GM23338 (cell line): ENCODE measurements around the gene CERS2. TPM values are rescaled to one million over a fixed set of nuclear protein-coding genes. Genes with fewer than 3 reads are reported as not detected.

Experiments
- ATAC-seq: fragments of 200-7000 bp; cut with Tn5 transposase; 3 replicates; pipeline ENCODE4 v1.9.1; 2020
- DNase-seq: peaks from one replicate; pipeline ENCODE4 v3.0.0-alpha.2; 2015; ENCODE audit warnings: low spot score
- H2AFZ ChIP-seq: fragments of 200-600 bp; sonication (generic); 2 replicates; pipeline ENCODE4 v1.8.0; 2016; ENCODE audit warnings: antibody characterized with exemption, mild to moderate bottlenecking, moderate library complexity
- H3F3A ChIP-seq: fragments of 200-600 bp; sonication (generic); replicated peaks from 2 replicates; pipeline ENCODE4 v1.8.0; 2017; ENCODE audit warnings: antibody characterized with exemption, mixed run types, low read depth
- H3K27ac ChIP-seq: fragments of 200-600 bp; sonication (generic); 2 replicates; pipeline ENCODE4 v1.6.1; 2016; ENCODE audit warnings: low read depth
- H3K27me3 ChIP-seq: fragments of 200-600 bp; sonication (generic); 2 replicates; pipeline ENCODE4 v1.8.0; 2016; ENCODE audit warnings: mild to moderate bottlenecking, mixed run types, moderate library complexity; ENCODE audit not compliant: insufficient read depth
- H3K36me3 ChIP-seq: fragments of 200-600 bp; sonication (generic); 2 replicates; pipeline ENCODE4 v1.8.0; 2016; ENCODE audit warnings: mild to moderate bottlenecking; ENCODE audit not compliant: insufficient read depth
- H3K4me1 ChIP-seq: fragments of 200-600 bp; sonication (generic); 2 replicates; pipeline ENCODE4 v1.8.0; 2016; ENCODE audit warnings: mild to moderate bottlenecking, moderate library complexity; ENCODE audit not compliant: insufficient read depth
- H3K4me2 ChIP-seq: fragments of 200-600 bp; sonication (generic); 2 replicates; pipeline ENCODE4 v1.7.1; 2017; ENCODE audit warnings: mixed run types
- H3K4me3 ChIP-seq: fragments of 200-600 bp; sonication (generic); 2 replicates; pipeline ENCODE4 v1.6.1; 2016; ENCODE audit warnings: mixed run types
- H3K79me2 ChIP-seq: fragments of 200-600 bp; sonication (generic); replicated peaks from 2 replicates; pipeline ENCODE4 v1.8.0; 2017; ENCODE audit warnings: mild to moderate bottlenecking; ENCODE audit not compliant: insufficient read depth
- H3K9me2 ChIP-seq: fragments of 200-600 bp; sonication (generic); 2 replicates; pipeline ENCODE4 v1.8.0; 2017; ENCODE audit not compliant: insufficient read depth
- H4K20me1 ChIP-seq: fragments of 200-600 bp; sonication (generic); replicated peaks from 2 replicates; pipeline ENCODE4 v1.8.0; 2017; ENCODE audit warnings: mild to moderate bottlenecking; ENCODE audit not compliant: insufficient read depth
- H3K27ac Mint-ChIP-seq: 2 replicates; pipeline ENCODE4 v1.8.0; 2020; ENCODE audit warnings: inconsistent platforms, mild to moderate bottlenecking, moderate library complexity, mixed read lengths
- H3K27me3 Mint-ChIP-seq: 3 replicates; pipeline ENCODE4 v1.8.0; 2022; ENCODE audit warnings: low read depth, mild to moderate bottlenecking, moderate library complexity, mixed read lengths, inconsistent platforms; ENCODE audit not compliant: insufficient read depth, poor library complexity
- H3K36me3 Mint-ChIP-seq: 3 replicates; pipeline ENCODE4 v1.8.0; 2021; ENCODE audit warnings: low read depth, mild to moderate bottlenecking, inconsistent platforms, moderate library complexity, mixed read lengths
- H3K4me1 Mint-ChIP-seq: 3 replicates; pipeline ENCODE4 v1.8.0; 2020; ENCODE audit warnings: mild to moderate bottlenecking, inconsistent platforms, mixed read lengths
- H3K4me3 Mint-ChIP-seq: 3 replicates; pipeline ENCODE4 v1.8.0; 2021; ENCODE audit warnings: moderate library complexity, mild to moderate bottlenecking, inconsistent platforms, mixed read lengths
- H3K9me3 Mint-ChIP-seq: 3 replicates; pipeline ENCODE4 v1.8.0; 2020; ENCODE audit warnings: moderate library complexity, mild to moderate bottlenecking, inconsistent platforms, mixed read lengths
- CREB1 ChIP-seq: fragments of 250-450 bp; sonication (Bioruptor Pico); IDR thresholded peaks from 2 replicates; pipeline ENCODE4 v1.5.0; 2020; ENCODE audit warnings: low read depth, mild to moderate bottlenecking, moderate library complexity
- CTCF ChIP-seq, 2 experiments: fragments of 200-600 bp in 1 of 2; sonication (generic) in 1 of 2; conservative IDR thresholded peaks; 2 replicates each; pipeline versions ENCODE4 v1.5.1 to v1.6.1; 2016 to 2017; ENCODE audit warnings: antibody characterized with exemption in 2 of 2, low read depth in 2 of 2, mild to moderate bottlenecking in 2 of 2, moderate library complexity in 1 of 2
- ETS1 ChIP-seq: IDR thresholded peaks from 2 replicates; pipeline ENCODE4 v1.6.1; 2016; ENCODE audit warnings: antibody characterized with exemption
- EZH2 ChIP-seq: fragments of 200-600 bp; sonication (generic); IDR thresholded peaks from one replicate; pipeline ENCODE4 v1.8.0; 2017; ENCODE audit warnings: antibody characterized with exemption, mild to moderate bottlenecking, low read depth; ENCODE audit not compliant: unreplicated experiment
- EZH2phosphoT487 ChIP-seq: fragments of 200-600 bp; sonication (generic); IDR thresholded peaks from one replicate; pipeline ENCODE4 v1.8.1; 2018; ENCODE audit warnings: antibody characterized with exemption; ENCODE audit not compliant: unreplicated experiment
- JUNB ChIP-seq: IDR thresholded peaks from one replicate; pipeline ENCODE4 v1.6.1; 2016; ENCODE audit warnings: antibody characterized with exemption; ENCODE audit not compliant: unreplicated experiment
- NANOG ChIP-seq: IDR thresholded peaks from 2 replicates; pipeline ENCODE4 v1.6.1; 2016; ENCODE audit warnings: antibody characterized with exemption, borderline replicate concordance
- POLR2AphosphoS5 ChIP-seq: IDR thresholded peaks from 2 replicates; pipeline ENCODE4 v1.6.1; 2016; ENCODE audit warnings: antibody characterized with exemption, low read depth
- REST ChIP-seq: IDR thresholded peaks from one replicate; pipeline ENCODE4 v1.6.1; 2018; ENCODE audit warnings: antibody characterized with exemption; ENCODE audit not compliant: unreplicated experiment
- STAT1 ChIP-seq: IDR thresholded peaks from one replicate; pipeline ENCODE4 v1.6.1; 2016; ENCODE audit warnings: antibody characterized with exemption; ENCODE audit not compliant: unreplicated experiment
- ZNF114 ChIP-seq: fragments of 250-450 bp; sonication (Bioruptor Pico); IDR thresholded peaks from 2 replicates; pipeline ENCODE4 v1.5.0; 2020; ENCODE audit warnings: mild to moderate bottlenecking, moderate library complexity
- ZNF331 ChIP-seq: fragments of 250-450 bp; sonication (Bioruptor Pico); IDR thresholded peaks from 2 replicates; pipeline ENCODE4 v1.5.0; 2020; ENCODE audit warnings: low read depth, mild to moderate bottlenecking, moderate library complexity
- ZNF462 ChIP-seq: fragments of 250-450 bp; sonication (Bioruptor Pico); IDR thresholded peaks from 2 replicates; pipeline ENCODE4 v1.5.0; 2020; ENCODE audit warnings: mild to moderate bottlenecking, moderate library complexity
- polyA plus RNA-seq: library from polyadenylated mRNA; unstranded; fragments of >200 nt; fragmentation: Nextera tagmentation; extraction: Ambion mirVana; gene quantifications from 2 replicates; pipeline ENCODE4 v1.2.1, GENCODE V29; 2016
- total RNA-seq: library from RNA; depleted of rRNA; stranded (reverse); fragments of >200 nt; shearing (Covaris generic); gene quantifications from 2 replicates; pipeline ENCODE4 v1.2.3, GENCODE V29; 2014

The CERS2 gene
- total and polyA plus RNA-seq, 2 experiments from 2014 or later: 83.3 to 120 TPM

- TF ChIP-seq POLR2AphosphoS5: no peak
- TF ChIP-seq REST: no peak
- no peak for TF ChIP-seq STAT1
- no peak for TF ChIP-seq CTCF (conservative IDR thresholded peaks at IDR 0.05; ENCODE audit: low read depth in 2 of 2)
- no peak for TF ChIP-seq ZNF462 (CRISPR knock-in tag)
- TF ChIP-seq ZNF114: no peak
- no peak for TF ChIP-seq JUNB
- no peak for TF ChIP-seq EZH2
- TF ChIP-seq EZH2phosphoT487: no peak
- no peak for TF ChIP-seq ZNF331 (CRISPR knock-in tag)
- TF ChIP-seq NANOG: no peak
- no peak for TF ChIP-seq ETS1
- no peak for TF ChIP-seq CREB1 (CRISPR knock-in tag)
- H3K27me3 ChIP-seq: no peaks in the 10 kb centered on the region
- H3F3A ChIP-seq: no peaks in the 10 kb centered on the region
- no peak overlapping the region for H3K4me2 ChIP-seq
- H3K36me3 ChIP-seq: no peaks in the 10 kb centered on the region
- H4K20me1 ChIP-seq: no peaks in the 10 kb centered on the region
- H3K4me3 ChIP-seq: no peak overlapping the region
- no peak overlapping the region for H3K4me3 Mint-ChIP-seq
- H3K79me2 ChIP-seq: no peaks in the 10 kb centered on the region
- no peaks in the 10 kb centered on the region for H3K9me2 ChIP-seq
- H3K36me3 Mint-ChIP-seq: peaks cover 5% of the 10 kb centered on the region; the same call in 2 of the 3 replicates
- ATAC-seq: no peak
- H3K4me1 Mint-ChIP-seq: peaks cover 11% of the 10 kb centered on the region
- H3K27me3 Mint-ChIP-seq: peaks cover 14% of the 10 kb centered on the region
- H3K4me1 ChIP-seq: peaks cover 3% of the 10 kb centered on the region; the same call in 1 of the 2 replicates
- H3K9me3 Mint-ChIP-seq: no peaks in the 10 kb centered on the region
- H2AFZ ChIP-seq: no peak overlapping the region
- DNase-seq: no peak
- no peak overlapping the region for H3K27ac Mint-ChIP-seq
- H3K27ac ChIP-seq: no peak overlapping the region
These were observed 25.3 kb upstream of the CERS2 start for GRCh38 chr1:150999926-151000325.
